GM19025 (cell line): ENCODE results near the gene TMEM208.

Source experiments
- ATAC-seq: cut with Tn5 transposase; IDR thresholded peaks from one replicate; pipeline ENCODE4 v1.9.1; 2021; ENCODE audit warnings: mild to moderate bottlenecking, low read depth, moderate library complexity; ENCODE audit not compliant: unreplicated experiment

TMEM208 gene

GRCh38 chr16:67271446-67271845 is 44.5 kb downstream of the TMEM208 start:
- no peak for ATAC-seq

DNA sequence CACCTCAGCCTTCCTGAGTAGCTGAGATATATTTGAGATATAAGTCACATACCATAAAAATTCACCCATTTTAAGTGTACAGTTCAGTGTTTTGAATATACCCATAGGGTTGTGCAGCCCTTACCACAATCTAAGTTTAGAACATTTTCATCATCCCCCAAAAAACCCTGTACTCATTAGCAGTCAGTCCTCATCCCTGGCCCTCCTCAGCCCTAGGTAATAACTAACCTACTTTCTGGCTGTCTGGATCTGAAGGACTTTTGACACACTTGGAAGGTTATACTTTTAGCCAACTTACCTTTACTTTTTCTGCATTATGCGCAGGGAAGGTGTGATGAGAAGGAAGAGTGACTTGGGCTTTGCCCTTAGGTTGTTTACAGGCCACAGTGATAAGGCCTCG is 48.4 kb downstream of the TMEM208 start:
- ATAC-seq = no peak

DNA sequence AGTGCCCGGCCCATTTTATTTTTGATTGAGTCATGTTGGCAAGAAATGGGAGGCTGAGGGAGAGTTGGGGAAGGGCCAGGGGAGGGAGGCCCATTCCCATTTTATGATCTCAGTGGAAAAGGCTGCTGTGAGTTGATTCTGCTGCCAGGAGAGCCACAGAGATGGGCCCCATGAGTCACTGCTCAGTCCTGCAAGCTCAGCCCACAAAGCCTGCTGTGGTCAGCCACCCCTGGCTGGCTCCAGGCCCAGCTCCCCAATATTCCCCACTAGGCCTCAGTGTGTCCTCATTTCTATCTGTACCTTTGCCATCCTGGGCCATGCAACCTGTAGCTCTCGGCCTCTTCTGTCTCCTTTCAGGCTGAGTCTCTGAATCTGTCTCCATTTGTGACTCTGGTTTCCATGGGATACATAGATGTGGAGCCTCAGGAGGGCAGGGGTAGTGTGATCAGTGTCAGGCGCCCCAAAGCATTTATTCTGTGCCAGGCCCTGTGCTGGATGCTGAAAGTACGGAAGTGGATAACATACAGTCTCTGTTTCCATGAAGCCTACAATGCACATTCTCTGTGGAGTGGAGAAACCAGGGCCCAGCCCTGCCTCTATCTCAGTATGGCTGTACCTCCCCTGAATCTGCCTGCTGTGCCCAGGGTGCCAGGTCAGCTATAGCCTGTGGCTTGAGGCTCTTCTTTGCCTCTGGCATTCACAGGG is 50.5 kb downstream of the TMEM208 start:
- ATAC-seq = no peak

DNA sequence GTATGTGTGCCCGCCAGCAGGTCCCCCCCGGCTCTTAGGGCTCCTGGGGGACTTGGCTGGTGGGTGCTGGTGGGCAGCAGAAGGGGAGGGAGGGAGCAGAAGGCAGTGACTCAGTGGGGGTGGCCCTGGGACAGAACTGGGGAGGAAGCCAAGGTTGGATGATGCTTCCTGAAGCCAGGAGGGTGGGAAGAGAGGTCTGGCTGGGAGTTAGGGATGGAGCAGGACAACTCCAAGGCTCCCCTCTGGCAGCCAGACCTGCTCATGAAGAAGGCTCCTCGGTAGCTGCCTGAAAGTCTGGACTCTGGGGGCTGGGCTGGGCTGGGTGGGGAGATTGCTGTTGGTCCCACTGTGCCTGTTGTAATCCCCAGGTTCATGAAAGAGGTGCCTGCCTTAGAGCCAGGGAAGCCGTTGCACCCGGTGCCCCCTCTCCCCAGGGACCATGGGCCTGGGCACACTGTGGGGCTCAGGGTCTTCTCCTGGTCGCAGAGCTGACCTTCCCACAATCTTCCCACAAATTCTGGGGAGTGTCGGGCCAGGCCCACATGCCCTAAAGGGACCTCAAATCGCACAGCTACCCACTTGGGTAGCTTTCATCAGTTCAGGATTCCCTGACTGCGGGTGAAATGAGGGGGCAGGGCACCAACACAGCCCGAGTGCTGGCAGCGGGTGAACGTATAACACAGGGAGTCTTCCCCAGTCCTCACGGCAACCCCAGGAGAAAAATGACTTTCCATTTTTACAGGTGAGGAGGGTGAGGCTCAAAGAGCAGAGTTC is 51.3 kb downstream of the TMEM208 start:
- no peak for ATAC-seq
